ENCODE measurements around the gene CCL16.

Gene CCL16

DNA sequence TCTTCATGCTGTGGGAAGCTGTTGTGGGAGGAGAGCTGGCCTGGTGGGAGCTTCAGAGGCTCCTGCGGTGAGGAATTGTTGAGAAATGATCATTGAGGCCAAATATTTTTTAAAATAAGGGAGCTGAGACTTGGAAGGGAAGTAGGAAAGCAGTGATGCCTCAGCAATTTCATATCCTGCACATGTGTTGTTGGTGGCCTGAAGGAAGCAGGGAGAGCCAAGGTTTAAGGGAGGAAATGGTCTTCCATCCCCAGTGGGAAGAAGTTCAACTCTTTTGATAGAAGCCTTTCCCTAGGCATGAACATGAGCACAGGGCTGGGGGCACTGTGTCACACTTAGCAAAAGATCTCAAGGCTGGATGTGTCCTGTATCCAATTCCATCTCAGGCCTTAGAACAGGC is 5.3 kb upstream of the CCL16 start, which contains the start of gene CCL14:
TSS of gene CCL14 (minus strand) at position 87 of the 400 bp plus-strand sequence. CDS start at position 7, 80 bp downstream.
- no peak for DNase-seq

GRCh38 chr17:35984140-35984539 is 2.8 kb upstream of the CCL16 start:
- no peak for DNase-seq

DNA sequence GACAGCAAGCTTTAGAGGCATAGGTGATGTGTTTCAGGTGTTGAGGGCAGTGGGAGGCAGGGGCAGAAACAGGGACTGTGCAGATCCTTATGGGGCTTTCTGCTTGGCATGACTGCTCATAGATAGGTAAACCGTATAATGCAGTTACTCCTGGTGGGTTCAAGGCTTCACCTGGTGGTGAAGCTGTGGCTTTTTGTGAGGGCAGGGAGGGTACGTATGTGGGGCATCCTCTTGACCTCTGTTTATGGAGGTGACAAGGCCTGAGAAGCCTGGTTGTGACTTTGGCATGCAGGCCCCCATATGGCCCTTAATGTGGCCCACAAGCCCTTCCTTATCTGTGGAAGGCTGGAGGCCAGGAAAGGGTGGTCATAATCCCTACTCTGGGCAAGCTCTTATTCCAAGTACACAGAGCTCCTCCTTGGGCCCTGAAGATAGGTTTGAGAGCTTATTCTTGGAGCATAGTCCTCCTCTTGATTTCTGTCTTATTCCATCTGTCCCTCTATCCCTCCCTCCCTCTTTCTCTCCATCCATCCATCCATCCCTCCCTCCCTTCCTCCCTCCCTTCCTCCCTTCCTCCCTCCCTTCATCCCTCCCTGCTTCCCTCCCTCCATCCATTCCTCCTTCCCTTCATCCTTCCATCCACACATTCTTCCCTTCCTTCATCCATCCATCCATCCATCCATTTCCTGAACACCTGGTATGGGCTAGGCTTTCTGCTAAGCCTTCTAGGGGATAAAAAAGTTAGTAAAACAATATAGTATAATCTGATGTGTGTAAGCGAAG is 1.3 kb upstream of the CCL16 start:
- DNase-seq = no peak

DNA sequence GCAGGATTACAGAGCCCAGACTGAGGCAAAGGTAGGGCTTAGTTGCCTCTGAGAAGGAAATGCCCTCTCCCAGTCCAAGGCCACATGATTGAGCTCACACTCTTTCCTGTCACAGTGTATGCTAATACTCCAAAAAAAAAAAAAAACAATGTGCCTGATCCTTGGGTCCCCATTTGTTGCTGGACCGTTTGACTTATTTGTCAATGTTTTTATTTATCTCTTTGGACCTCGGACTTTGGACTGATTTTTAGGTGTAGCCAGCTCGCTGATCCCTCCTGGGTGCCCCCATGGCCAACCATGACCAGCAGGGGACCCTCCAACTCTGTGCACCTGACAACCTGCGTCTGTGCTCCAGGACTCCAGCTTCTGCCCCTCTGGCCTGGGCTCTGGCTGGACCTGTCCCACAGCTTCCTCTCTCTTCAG is 622 bp upstream of the CCL16 start:
- DNase-seq = no peak

GRCh38 chr17:35978346-35978745 is 3.0 kb downstream of the CCL16 start:
- no peak for DNase-seq

DNA sequence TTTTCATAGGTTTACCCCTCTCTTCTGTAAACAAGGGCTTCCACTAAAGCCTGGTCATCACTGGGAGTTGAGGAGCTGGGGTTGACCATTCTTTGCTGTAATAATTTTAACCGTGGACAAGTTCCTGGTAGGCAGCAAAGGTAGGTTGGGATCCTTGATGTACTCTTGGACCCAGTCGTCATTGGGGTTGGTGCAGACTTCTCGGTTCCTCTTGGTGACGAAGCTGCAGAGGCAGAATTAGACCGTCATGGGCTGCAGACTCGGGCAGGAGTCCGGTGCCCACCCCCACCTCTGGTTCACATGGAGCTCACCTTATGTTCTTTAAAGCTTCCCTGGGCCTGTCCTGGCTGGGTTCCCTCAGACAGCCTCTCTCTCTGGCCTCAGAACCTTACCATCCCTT is 3.8 kb downstream of the CCL16 start:
- DNase-seq = no peak

DNA sequence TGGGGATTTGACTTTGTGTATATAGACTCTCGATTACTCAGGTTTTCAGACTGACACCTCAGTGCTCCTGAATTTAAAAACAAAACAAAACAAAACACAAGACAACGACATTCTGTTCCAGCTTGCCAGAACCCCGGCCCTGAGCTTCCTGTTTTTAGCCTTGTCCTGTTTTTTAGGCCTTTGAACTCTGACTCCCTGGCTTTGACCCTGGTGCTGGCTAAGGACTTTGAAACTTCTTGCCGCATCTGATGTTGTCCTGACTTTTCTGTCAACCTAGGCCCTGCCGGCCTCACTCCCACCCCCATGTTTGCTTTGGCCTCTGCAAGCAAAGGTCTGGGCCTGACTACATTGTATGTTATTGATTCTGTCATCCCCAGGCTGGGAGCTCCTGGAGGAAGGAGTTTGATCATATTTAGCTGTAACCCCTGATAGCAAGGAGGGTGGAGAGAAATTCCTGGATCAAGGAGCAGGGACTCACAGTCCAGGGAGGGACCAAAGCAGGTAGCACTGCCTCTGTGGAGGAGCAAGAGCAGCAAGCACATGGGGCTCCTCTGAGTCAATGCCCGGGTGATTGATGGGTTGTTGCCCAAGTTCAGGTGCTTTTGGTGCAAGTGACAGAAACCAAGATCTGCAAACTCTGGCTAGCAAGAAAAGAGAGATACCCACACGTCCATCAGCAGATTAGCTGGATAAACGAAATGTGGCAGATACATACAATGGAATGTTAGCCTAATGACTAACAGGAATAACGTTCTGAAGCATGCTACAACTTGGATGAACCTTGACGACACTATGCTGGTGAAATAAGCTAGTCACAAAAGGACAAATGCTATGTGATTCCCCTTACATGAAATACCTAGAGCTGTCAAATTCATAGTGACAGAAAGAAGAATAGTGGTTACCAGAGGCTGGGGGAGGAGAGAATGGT is 7.7 kb downstream of the CCL16 start:
- DNase-seq = no peak

DNA sequence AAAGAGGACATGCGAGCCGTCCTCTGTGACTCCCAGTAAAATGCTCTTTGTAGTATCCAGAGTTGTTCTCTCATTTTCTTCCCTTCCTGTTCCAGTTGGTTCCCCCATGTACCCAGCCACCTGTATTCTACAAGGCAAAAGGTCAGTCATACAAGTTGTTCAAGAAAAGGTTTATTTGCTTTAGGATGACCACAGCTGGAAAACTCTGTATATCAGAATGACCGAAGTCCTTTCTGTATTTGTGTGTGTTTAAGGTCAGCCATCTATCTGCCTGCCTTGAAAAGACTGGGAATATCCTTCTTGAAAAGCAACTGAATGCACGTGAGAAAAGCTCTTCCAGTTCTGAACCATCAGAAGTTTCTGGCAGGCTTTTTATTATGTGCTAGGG is 8.4 kb downstream of the CCL16 start:
- no peak for DNase-seq

DNA sequence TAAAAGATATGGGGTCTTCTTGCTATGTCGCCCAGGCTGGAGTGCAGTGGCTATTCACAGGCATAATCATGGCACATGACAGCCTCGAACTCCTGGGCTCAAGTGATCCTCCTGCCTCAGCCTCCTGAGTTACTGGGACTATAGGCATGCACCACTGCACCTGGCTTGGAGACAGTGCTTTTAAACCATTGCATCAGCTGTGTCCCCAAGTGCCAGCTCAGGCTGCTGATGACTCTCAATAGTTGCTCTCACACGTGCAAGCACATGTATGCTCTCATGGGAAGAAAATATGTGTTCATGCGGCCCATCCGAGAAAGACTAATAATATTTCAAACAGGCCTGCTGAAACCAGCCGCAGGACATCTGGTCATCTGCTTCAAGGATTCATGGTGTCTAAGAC is 8.8 kb downstream of the CCL16 start:
- DNase-seq = no peak

DNA sequence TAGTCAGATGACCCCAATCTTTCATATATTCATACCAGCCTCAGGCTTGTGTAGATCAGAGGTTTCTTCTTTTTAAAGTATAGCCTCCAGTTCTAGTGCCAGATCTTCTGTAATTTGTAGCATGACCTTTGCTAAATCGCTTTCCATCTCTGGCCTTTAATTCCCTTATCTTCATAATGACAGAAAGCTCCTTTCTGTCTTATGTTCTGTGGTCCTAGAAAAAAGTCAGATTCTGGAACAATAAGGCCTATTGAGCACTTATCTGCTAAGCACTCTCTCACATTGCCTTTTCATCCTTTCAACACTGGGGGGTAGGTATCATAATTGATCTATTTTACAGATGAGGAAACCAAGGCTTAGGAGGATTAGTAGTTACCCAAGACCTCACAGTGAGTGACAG is 9.2 kb downstream of the CCL16 start:
- DNase-seq = no peak

- peak in 50 of 56 donors; percentile 3 to 93 (median 42) for DNase-seq
Measured at GRCh38 chr17:35969558-35970380, 11.5 kb downstream of the CCL16 start.

DNA sequence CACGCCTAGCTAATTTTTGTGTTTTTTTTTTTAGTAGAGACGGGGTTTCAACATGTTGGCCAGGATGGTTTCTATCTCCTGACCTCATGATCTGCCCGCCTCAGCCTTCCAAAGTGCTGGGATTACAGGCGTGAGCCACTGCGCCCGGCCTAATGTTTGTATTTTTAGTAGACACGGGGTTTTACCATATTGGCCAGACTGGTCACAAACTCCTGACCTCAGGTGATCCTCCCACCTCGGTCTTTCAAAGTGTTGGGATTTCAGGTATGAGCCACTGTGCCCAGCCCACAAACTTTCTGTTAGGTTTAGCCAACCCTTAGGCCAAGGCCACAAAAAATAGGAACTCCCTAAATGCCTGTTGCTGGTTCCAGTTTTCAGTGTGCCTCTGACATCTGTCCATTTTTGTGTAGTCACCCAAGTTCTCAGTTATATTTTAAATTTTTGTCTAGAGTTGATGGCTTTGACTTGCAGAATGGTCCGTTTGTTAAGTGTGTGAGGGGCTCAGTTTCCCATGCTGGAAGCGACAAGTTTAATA is 12.7 kb downstream of the CCL16 start:
- no peak for DNase-seq

DNA sequence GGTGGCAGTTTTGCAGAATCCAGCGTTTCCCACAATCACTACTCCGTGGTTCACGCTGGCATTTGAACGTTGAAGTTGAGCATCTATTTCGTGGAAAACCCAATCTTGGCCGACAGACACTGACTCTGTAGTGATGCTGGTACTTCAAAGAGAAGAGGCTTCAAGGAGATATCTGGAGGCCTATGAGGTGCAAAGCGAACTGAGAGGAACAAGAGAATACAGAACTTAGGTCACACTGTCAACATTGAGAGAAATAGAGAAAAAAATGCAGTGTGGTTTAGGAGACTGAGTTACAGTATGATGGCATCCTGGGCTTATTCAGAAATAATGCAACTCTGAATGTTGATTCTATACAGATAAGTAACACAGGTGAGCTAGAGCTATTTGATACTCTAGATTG is 16.0 kb downstream of the CCL16 start:
- DNase-seq = no peak

DNA sequence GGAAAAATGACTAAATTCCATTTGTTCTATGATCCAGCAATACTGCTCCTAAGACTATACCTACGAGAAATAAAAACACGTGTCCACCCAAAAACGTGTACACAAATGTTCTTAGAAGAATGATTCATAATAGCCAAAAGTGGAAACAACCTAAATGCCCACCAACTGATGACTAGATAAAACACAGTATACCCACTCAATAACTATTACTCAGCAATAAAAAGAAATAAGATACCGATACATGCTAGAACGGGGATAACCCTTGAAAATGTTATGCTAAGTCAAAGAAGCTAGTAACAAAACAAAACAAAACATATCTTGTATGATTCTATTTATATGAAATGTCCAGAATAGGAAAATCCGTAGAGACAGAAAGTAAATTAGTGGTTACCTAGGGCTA is 17.6 kb downstream of the CCL16 start:
- DNase-seq = no peak

DNA sequence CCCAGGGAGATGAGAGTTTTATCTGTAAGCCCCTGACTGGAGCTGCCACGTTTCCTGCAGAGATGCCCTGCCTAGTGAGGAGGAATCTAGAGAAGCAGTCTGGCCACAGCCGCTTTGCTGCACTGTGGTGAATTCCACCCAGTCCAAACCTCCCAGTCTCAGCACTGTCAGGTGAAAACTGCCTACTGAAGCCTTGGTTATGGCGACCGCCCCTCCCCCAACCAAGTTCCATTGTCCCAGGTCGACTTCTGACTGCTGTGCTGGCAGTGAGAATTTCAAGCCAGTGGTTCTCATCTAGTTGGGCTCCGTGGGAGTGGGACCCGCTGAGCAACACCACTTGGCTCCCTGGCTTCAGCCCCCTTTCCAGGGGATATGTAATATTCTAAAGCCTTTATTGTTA is 27.6 kb downstream of the CCL16 start:
- DNase-seq = no peak

- DNase-seq = no peak
Measured at GRCh38 chr17:35949401-35949800, 31.9 kb downstream of the CCL16 start.

DNA sequence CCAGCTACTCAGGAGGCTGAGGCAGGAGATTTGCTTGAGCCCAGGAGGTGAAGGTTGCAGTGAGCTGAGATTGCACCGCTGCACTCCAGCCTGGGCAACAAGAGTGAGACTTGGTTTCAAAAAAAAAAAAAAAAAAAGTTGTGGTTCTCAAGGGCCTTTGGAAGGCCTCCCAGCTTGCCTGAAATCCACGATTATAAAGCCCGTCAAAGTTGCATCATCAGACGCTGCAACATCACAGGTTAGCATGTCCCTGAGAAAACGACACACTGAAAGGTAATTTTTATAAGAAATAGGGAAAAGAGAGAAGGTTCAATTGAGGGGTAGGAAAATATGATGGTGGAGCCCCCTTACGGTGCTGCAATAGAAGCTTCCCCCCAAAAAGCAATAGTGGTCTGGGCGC is 33.2 kb downstream of the CCL16 start:
- DNase-seq = no peak

DNA sequence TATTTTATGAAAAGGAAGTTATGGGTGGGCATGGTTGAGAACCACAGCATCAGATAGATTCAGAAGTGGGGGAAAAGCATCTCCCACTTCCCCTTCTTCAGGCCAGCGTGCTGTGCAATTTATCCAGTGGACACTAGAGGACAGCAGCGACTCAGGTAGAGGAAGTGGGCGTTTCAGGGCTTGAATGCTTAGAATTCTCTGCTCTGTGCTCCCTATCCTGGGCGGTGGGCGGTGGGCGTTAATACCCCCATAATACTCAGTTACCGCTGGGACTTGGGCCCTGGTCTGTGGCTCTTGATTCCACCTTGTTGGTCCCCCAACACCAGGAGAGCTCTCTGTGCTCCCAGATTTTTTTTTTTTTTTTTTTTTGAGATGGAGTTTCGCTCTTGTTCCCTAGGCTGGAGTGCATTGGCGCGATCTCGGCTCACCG is 34.1 kb downstream of the CCL16 start:
- DNase-seq = peak in 10 of 56 donors; percentile 0 to 23 (median 3)

DNA sequence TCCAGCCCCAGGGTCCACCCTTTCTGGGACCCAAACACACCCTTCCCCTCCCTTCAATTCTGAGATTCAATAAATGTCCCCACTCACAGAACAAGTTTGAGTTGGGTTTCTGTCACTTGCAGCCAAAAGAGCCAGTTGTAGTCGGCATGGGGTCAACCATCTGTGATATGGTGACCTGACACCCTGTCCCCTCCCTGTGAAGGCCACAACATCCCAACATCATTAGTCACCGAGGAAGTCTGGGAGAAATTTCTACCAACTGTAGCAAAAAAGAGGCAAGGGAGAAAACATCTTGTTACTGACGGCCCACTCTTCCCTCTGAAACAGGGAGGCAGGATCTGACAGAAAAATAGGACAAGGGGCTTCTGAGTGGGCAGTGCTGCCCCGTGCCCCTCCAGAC is 37.1 kb downstream of the CCL16 start:
- no peak for DNase-seq

- DNase-seq = no peak
Measured at GRCh38 chr17:35943537-35943936, 37.8 kb downstream of the CCL16 start, which contains the start of gene LYZL6. TSS of gene LYZL6 (minus strand) at chr17:35943713. CDS start at chr17:35939356, 4,357 bp downstream.

- no peak for DNase-seq
Measured at GRCh38 chr17:35942588-35943186, 38.6 kb downstream of the CCL16 start.
